CD4-positive, alpha-beta T cell treated with Interleukin-15 for 1 hour (primary cell): Measurements from ENCODE around the gene TTYH2.
"Not testable (repeated sequence)": the region's sequence is repeated elsewhere in the genome, so short reads cannot be mapped to it uniquely, and the experiment has no call there.

Source experiments
- DNase-seq: peaks from one replicate; pipeline ENCODE4 v3.0.0-alpha.2; 2020

Gene TTYH2

DNA sequence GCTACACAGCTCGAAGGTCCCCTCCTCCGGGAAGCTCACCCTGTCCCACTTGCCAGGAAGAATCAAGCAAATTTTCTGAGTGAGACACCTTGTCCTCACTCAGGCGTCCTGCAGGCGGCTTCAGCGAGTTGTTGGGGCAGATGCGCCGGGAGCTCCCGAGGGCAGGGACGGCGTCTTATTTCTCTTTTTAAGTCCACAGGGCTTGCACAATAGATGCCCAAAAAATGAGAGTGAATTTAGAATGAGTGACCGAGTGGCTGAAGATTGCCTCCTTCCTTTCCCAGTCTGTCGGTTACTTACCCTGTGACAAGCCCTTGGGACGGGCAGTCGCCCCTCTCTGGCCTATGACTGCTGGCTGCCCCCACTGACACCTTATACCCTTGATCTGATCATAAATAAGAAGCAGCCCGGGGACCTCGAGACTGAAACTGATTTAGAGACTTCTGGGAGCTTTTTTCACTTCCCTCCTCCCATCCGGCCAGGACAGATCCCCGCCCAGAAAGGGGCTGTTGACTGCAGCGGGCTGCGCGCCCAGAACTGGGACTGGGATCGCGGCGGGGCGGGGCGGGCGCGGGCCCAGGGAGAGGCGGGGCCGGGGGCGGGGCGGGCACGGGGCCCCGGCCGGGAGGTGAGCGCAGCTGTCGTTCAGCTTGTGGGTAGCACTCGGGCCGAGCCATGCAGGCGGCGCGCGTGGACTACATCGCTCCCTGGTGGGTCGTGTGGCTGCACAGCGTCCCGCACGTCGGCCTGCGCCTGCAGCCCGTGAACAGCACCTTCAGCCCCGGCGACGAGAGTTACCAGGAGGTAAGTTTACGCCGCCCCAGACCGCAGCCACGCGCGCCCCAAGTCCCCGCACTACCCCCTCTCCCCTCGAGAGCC is at the start of gene TTYH2:
TSS of gene TTYH2 (plus strand) at position 659 of the 879 bp plus-strand sequence. CDS start at position 676, 17 bp downstream.
- peak; percentile 79 for DNase-seq

DNA sequence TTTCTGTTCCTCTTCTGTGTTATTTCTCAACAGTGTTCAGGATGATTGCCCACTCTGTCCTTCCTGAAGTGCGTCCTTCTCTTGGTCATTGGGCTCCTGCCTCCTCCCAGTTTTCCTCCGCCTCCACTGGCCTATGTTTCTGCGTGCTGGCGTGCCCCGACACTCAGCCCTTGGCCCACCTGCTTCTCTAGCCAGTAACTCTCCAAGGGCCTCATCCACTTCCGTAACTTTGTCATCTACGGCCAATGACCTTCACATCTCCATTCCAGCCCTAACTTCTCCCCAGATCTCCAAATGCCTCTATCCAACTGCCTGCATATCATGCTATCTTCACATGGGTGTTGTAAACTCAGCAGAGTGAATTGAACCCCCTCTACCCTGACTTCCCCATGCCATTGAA is 49.5 kb upstream of the TTYH2 start:
- DNase-seq: no peak

DNA sequence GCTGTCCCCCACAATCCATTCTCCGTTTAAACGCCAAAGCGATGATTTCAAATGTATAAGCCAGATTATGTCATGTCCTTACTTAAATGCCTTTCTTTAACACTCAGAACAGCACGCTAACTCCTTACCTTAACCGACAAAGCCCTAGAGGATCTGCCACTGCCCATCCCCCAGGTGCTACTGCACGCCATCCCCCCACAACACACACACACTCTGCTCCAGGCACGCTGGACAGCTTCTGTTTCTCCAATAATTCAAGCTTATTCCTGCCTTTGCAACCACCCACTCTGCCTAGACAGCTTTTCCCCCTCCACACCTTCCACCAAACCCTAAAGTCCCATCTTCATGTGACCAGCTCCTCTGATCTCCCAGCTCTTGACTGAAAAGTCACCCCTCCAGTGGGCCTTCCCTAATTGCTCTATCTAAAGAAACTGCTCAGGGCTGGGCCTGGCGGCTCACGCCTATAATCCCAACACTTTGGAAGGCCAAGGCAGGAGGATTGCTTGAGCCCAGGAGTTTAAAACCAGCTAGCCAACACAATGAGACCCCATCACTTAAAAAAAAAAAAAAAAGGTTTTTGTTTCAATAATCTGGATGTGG is 48.8 kb upstream of the TTYH2 start:
- DNase-seq: no peak

DNA sequence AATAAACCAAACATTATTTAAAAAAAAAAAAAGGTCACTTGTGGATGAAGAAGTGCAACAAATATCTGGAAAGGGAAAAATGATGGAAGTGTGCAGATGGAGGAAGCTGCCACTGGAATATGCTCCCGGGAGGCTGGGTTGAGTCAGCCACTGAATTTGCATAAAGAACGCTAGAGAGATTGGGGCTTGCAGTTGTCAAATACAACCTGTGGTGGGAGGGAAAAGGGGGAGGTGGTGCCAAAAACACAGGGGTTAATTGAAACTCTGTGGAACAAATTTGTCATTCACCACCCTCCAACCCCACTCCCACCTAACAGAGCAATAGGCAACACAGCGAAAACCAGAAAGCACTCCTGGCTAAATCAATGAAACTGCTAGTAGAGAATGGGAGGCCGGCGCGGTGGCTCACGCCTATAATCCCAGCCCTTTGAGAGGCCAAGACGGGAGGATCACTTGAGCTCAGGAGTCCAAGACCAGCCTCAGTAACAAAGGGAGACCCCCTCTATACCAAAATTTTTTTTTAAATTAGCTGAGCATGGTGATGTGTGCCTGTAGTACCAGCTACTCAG is 47.5 kb upstream of the TTYH2 start:
- no peak for DNase-seq

GRCh38 chr17:74170924-74171323 is 42.4 kb upstream of the TTYH2 start:
- no peak for DNase-seq

DNA sequence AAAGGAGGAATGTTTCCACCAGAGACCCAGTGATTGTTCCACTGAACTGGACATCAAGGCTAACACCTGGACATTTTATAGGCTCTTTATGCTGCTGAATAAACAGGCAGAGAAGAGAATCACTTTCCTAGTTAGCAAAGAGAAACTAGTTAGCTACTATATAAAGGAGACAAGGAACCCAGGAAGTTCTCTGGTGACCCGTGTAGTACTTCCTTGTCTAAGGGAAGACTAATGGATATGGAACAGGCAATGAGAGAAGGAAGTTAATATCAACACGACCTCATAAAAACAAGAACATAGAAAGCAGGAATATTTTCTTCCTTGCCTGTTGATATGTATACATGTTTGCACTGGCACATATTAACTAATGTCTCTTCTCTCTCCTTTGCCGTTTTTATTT is 40.7 kb upstream of the TTYH2 start:
- no peak for DNase-seq

DNA sequence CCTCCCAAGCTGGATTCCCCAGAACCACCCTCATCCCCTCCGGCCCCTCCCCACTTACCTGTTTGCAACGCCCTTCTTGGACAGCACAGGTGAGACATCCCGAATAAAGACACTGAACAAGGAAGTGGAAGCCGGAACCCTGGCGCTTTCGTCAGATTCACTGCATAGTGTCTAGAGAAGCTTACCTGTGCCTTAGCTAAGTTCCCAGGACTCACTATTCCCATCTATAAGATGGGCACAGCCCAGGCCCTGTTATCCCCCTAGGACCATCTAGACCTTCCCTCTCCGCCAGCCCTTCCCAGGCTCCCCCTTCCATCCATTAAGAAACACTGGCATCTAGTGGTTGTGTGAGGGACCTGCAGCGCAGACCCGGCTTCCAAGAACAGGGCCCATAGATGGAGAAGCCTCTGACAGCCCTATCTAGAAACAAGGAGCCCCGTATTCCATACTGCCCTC is 36.8 kb upstream of the TTYH2 start:
- peak; percentile 24 for DNase-seq

- no peak for DNase-seq
Measured at GRCh38 chr17:74177018-74177450, 36.3 kb upstream of the TTYH2 start.

DNA sequence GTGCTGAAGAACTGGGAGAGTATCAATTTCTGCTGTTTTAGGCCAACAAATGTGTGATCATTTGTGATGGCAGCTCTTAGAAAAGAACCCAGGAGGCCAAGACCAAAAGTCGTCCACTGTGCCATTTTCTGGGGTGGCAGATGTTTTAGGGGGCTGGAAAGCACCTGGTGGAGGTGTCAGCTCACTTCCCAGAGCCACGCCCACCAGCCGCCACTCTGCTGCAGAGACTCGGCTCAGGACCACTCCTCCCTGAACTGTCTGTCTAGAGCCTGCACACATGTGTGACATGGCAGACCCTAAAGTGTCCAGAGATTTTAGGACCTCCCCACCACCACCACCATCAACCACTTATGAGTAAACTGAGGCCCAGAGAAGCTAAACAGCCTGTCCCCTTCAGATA is 33.8 kb upstream of the TTYH2 start:
- DNase-seq: no peak

- DNase-seq: no peak
Measured at GRCh38 chr17:74180336-74180735, 33.0 kb upstream of the TTYH2 start.

DNA sequence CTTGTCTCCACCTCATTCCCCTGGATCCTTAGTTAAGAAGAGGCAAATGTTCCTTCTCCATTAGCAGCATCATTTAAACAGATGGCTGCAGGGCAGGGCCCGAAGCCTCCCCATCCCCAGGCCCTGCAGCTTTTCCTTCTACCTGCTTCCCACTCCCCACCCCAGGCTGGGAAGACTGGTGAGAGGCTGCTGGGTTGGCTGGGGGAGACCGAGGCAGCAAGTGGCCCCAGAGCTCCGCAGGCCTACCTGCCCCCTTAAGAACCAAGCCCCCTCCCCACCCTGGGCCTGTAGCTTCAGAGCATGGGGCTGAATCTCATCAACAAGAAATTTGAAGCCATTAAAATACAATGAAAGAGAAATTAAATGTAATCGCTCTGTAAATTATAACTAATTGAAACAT is 32.0 kb upstream of the TTYH2 start:
- no peak for DNase-seq

GRCh38 chr17:74182041-74182723 is 31.2 kb upstream of the TTYH2 start:
- DNase-seq: no peak

GRCh38 chr17:74183411-74183810 is 30.0 kb upstream of the TTYH2 start:
- no peak for DNase-seq

- DNase-seq: no peak
Measured at GRCh38 chr17:74185571-74186185, 27.7 kb upstream of the TTYH2 start.

DNA sequence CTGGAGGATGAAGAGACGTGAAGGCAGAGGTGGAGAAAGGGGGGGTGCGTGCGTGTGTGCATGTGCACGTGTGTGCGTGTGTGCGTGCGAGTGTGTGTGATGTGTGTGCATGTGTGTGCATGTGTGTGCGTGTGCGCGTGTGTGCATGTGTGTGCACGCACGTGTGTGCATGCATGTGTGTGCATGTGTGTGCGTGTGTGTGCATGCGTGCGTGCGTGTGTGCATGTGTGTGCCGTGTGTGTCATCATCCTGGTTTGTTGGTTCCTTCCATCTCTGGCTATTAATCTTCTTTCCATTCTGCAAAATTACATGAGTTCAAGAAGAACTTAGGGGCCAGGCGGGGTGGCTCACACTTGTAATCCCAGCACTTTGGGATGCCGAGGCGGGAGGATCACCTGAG is 26.9 kb upstream of the TTYH2 start:
- no peak for DNase-seq

GRCh38 chr17:74187761-74188160 is 25.6 kb upstream of the TTYH2 start:
- DNase-seq: no peak

GRCh38 chr17:74188687-74189086 is 24.7 kb upstream of the TTYH2 start:
- not testable (repeated sequence) for DNase-seq

DNA sequence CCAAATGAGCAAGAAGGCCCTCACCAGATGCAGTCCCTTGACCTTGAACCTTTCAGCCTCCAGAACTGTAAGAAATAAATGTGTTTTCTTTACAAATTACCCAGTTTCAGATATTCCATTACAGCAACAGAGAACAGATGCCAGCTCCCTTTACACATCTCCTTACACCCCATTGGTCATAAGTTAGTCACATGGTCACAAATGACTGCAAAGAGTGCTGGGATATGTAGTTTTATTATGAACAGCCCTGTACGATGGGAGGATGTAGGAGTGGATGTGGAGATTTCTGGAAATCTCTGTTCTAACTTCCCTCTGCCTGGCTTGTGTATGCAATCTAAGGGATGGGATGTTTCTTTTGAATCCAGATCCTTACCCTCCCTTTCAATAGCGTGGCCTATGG is 23.2 kb upstream of the TTYH2 start:
- no peak for DNase-seq

- no peak for DNase-seq
Measured at GRCh38 chr17:74190807-74191406, 22.5 kb upstream of the TTYH2 start.

DNA sequence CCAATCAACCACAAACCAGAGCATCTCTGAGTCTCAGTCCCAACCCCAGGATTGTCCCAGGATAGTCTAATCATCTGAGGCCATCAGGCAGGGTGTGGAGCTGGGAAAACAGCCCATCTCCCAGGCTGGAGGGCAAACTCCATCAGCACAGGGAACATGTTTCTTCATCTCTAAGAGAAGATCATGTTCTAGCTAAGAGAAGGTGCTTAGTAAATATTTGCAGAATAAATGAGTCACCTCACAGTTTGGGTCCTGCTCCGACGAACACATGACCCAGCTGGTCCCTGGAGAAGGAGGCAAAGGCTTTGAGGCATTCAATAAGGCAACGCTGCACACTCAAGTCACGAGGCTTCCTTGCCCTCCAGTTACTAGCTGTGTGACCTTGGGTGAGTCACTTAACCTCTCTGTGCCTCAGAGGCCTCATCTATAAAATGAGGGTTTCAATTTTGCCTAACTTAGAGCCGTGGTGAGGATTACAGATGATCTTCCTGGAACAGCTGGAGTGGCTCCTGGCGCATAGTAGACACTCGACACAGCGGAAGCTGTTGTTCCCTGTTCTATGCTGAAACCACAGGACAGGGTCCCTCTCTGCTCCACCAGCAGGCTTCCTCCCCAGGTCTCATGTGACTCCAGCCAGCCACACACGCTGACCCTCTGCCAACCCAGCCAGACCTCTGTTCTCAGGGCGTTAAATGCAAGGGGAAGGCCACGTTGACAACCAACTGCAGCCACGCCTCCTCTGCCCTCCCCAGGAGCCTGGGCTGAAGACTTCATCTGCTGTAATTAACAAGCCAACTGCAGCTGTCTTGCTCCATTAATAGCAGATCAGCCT is 20.2 kb upstream of the TTYH2 start:
- DNase-seq: peak; percentile 57

- no peak for DNase-seq
Measured at GRCh38 chr17:74194682-74195081, 18.7 kb upstream of the TTYH2 start.
